ENCODE data around the gene BMP6.
"Not testable (repeated sequence)": the region's sequence is repeated elsewhere in the genome, so short reads cannot be mapped to it uniquely, and the experiment has no call there.

BMP6 gene

GRCh38 chr6:7813704-7814103, 87.8 kb downstream of the BMP6 start:
- DNase-seq = no peak
- no peak for ATAC-seq
- Mint-ChIP-seq H3K4me1 (no peaks in the 10 kb centered on the region), H3K27me3 (peaks cover 21% of the 10 kb centered on the region), H3K9me3 (no peaks in the 10 kb centered on the region), H3K4me3 (no peak overlapping the region), H3K27ac (no peak overlapping the region)

DNA sequence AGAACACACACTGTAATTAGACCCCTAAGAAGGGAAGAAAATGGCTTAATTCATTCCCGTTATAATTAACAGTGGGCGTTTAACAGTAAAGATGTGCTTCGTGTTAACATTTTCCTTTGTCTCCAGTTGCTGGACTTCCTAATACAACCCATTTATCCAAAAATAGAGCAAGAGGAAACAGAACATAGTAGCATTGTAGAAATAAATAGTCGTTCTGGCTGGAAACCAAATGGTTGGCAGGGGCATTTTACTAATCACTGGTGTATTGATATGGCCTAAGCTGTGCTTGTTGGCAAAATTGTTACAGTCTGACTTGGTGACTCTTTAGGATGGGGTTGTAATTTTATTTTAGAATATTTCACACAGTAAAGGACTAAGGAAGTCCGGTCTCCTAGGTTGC, 89.8 kb downstream of the BMP6 start:
- H3K4me1 Mint-ChIP-seq = no peaks in the 10 kb centered on the region
- peaks cover 13% of the 10 kb centered on the region for H3K27me3 Mint-ChIP-seq
- H3K9me3 Mint-ChIP-seq = no peaks in the 10 kb centered on the region
- no peak overlapping the region for H3K4me3 Mint-ChIP-seq
- H3K27ac Mint-ChIP-seq = no peak overlapping the region
- DNase-seq = no peak
- no peak for ATAC-seq

GRCh38 chr6:7817184-7817583, 91.3 kb downstream of the BMP6 start:
- ATAC-seq = not testable (repeated sequence)

DNA sequence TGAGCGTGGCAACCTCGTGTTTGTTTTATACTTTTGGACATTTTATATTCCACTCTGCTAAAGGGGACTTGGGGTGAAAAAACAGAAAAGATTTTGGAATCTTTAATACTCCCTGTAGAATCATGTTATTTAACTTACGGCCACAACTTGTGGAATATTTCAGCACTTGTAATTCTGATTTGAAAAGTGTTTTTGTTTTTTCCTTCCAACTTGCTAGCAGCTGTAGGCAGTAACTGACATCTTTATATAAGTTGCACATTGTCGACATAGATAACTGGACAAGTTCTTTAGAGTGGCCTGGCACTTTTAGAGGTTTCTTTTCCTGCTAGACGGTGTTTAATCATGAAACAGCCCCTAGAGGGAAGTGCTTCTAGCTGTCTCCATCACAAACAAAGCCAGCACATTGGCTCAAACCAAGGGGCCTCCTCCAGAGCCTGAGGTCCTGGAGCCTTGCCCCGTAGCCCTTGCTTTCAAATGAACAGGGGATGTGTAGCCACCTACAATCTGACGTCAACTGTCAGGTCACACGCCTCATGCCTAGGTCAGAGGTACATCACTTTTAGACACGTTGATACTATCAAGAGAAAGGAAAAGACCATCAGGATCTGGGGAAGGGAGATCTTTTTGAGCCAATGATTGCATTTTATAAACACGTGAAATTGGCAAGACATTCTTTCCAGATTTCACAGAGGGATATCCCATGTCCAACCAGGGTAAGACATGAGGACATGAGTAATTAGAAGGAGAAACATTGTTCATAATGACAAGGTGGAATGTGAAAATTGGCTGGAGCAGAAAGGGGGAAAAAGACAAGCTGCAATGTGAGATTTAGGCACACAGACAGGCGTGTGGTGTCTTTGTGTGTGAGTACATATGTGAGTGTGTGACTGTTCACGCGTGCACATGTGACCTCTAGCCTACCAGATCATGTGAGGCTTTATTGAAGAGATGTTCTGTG, 92.6 kb downstream of the BMP6 start:
- no peaks in the 10 kb centered on the region for H3K9me3 Mint-ChIP-seq
- ATAC-seq (no peak), DNase-seq (no peak)
- H3K4me1 Mint-ChIP-seq = no peaks in the 10 kb centered on the region
- no peak overlapping the region for H3K4me3 Mint-ChIP-seq
- no peak overlapping the region for H3K27ac Mint-ChIP-seq
- peaks cover 27% of the 10 kb centered on the region for H3K27me3 Mint-ChIP-seq

More at GRCh38 chr6:7817184-7817583, 91.3 kb downstream of the BMP6 start:
- H3K27ac Mint-ChIP-seq, H3K4me1 Mint-ChIP-seq, DNase-seq, H3K9me3 Mint-ChIP-seq, H3K4me3 Mint-ChIP-seq: not testable (repeated sequence)
- H3K27me3 Mint-ChIP-seq = peaks cover 13% of the 10 kb centered on the region

DNA sequence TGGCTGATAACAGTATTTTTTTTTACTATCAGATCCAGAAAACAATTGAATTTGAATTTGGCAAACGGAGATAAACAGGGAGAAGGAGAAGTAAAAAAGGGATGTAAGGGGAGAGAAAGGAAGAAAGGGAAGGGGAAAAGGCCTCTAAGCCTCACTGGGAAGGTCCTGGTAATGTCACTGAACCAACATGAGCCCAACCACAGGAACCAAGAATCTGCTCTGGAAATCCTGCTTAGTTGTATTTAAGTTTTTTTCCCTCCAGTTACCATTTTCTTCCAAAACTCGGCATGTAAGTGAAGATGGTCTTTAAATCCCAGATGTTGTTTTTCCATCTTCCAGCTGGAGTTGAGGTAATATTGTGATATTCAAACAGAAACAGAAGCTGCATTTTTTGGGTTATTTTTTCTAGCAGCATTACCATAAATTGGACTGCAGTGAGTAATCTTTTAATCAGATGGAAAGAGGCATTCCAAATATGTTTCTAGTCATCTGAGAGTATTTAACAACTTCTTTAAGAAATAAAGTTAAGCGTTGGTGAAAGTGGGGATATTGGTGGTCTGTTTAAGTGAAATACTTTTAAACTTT, 93.6 kb downstream of the BMP6 start:
- Mint-ChIP-seq H3K27ac (no peak overlapping the region), H3K4me1 (no peaks in the 10 kb centered on the region), H3K9me3 (no peaks in the 10 kb centered on the region), H3K4me3 (no peak overlapping the region), H3K27me3 (peaks cover 31% of the 10 kb centered on the region)
- ATAC-seq = no peak
- no peak for DNase-seq

DNA sequence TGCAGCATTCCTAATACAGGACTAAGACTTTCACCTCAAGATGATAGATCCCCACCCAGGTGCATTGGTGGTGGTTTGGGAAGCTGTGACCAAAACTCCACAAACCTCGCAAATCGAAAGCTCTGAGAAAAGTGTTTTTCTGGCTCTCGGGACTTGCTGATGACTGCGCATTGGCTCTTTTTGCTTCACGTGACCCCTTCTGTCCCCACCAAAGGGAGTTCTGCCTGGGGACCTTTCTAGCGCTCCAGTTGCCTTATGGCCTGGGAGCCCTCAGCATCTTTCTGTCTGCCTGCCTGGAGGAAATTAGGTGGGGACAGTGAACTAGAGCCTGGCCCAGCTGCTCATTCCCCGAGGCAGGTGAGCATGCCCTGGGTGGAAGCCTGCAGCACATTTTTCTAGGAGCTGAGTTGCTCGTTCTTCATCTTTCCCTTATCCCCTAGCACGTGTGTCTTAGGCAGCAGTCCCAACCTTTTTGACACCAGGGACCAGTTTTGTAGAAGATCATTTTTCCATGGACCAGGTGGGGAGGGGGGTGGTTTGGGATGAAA, 94.5 kb downstream of the BMP6 start:
- H3K27me3 Mint-ChIP-seq = peaks cover 33% of the 10 kb centered on the region
- no peak overlapping the region for H3K27ac Mint-ChIP-seq
- no peak for ATAC-seq
- no peaks in the 10 kb centered on the region for H3K4me1 Mint-ChIP-seq
- H3K9me3 Mint-ChIP-seq = no peaks in the 10 kb centered on the region
- DNase-seq = no peak
- H3K4me3 Mint-ChIP-seq = no peak overlapping the region

GRCh38 chr6:7821426-7821825, 95.5 kb downstream of the BMP6 start:
- DNase-seq (no peak), ATAC-seq (no peak)
- H3K27ac Mint-ChIP-seq = no peak overlapping the region
- H3K9me3 Mint-ChIP-seq = no peaks in the 10 kb centered on the region
- no peak overlapping the region for H3K4me3 Mint-ChIP-seq
- H3K4me1 Mint-ChIP-seq = no peaks in the 10 kb centered on the region
- H3K27me3 Mint-ChIP-seq = peaks cover 34% of the 10 kb centered on the region

DNA sequence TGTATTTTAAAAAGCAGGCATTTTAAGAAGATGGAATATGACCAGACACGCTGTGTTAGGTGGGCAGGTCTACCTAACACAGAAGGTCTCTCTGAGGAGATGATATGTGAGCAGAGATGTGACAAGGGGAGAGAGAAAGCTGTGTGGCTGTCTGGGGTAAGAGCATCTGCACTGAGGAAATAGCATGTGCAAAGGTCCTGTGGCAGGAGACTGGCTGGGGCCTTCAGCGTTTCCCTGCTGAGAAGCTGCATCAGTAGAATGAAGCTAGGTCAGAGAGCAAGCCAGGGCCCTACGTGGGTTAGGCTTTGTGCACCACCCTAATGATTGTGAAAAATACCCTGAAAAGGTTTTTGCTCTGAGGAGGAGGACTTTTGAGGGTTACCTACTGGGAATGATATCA, 97.7 kb downstream of the BMP6 start:
- H3K9me3 Mint-ChIP-seq = no peaks in the 10 kb centered on the region
- H3K4me1 Mint-ChIP-seq = no peaks in the 10 kb centered on the region
- no peak overlapping the region for H3K4me3 Mint-ChIP-seq
- peaks cover 41% of the 10 kb centered on the region for H3K27me3 Mint-ChIP-seq
- ATAC-seq (no peak), DNase-seq (no peak)
- no peak overlapping the region for H3K27ac Mint-ChIP-seq

DNA sequence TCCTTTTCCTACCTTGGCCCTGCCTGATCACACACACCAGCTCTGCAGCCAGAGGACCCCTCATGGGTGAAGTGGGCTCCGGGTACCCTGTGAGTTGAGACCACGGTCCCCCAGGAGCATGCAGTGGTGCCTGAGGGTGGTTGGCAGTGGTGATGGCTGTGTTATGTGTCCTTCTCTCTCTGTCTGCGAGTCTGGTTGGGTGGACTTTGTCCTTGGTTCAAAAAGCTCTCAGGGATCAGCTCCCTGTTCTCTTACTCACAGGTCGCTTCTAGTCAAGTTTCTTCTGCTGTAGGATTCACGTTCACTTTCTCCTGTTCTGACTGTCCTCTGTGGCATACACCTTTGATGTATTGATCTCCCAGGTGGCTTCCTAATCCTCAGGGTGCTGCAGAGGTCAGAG, 100.1 kb downstream of the BMP6 start:
- no peak overlapping the region for H3K27ac Mint-ChIP-seq
- H3K4me1 Mint-ChIP-seq = no peaks in the 10 kb centered on the region
- DNase-seq (no peak), ATAC-seq (no peak)
- H3K9me3 Mint-ChIP-seq = peaks cover 8 to 12% of the 10 kb centered on the region in 2 donors
- no peak overlapping the region for H3K4me3 Mint-ChIP-seq
- peaks cover 55% of the 10 kb centered on the region for H3K27me3 Mint-ChIP-seq

DNA sequence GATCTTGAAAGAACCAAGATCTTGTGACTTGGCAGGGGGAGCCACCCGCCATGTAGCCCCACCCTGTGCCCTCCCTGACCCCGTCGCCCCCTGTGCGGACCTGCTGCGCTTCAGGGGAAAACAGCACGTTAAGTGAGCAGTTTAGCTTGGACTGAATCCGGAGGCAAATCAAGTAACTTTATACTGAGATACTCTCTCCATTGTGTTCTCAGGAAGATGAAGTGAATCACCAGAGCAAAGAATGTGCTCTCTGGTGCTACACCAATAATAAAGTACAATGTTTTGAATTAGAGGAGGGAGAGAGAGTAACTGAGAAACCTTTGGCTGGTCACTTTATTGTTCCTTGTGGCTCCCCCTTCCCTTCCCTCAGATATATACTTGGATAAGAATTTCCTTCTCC, 101.2 kb downstream of the BMP6 start:
- H3K4me3 Mint-ChIP-seq = no peak overlapping the region
- peaks cover 8 to 13% of the 10 kb centered on the region in 2 donors for H3K9me3 Mint-ChIP-seq
- peaks cover 59% of the 10 kb centered on the region for H3K27me3 Mint-ChIP-seq
- DNase-seq = no peak
- H3K4me1 Mint-ChIP-seq = no peaks in the 10 kb centered on the region
- no peak overlapping the region for H3K27ac Mint-ChIP-seq
- no peak for ATAC-seq

GRCh38 chr6:7828124-7828523, 102.2 kb downstream of the BMP6 start:
- no peaks in the 10 kb centered on the region for H3K4me1 Mint-ChIP-seq
- H3K27ac Mint-ChIP-seq = no peak overlapping the region
- ATAC-seq (no peak), DNase-seq (no peak)
- no peak overlapping the region for H3K4me3 Mint-ChIP-seq
- peaks cover 8 to 13% of the 10 kb centered on the region in 2 donors for H3K9me3 Mint-ChIP-seq
- peaks cover 58% of the 10 kb centered on the region for H3K27me3 Mint-ChIP-seq

DNA sequence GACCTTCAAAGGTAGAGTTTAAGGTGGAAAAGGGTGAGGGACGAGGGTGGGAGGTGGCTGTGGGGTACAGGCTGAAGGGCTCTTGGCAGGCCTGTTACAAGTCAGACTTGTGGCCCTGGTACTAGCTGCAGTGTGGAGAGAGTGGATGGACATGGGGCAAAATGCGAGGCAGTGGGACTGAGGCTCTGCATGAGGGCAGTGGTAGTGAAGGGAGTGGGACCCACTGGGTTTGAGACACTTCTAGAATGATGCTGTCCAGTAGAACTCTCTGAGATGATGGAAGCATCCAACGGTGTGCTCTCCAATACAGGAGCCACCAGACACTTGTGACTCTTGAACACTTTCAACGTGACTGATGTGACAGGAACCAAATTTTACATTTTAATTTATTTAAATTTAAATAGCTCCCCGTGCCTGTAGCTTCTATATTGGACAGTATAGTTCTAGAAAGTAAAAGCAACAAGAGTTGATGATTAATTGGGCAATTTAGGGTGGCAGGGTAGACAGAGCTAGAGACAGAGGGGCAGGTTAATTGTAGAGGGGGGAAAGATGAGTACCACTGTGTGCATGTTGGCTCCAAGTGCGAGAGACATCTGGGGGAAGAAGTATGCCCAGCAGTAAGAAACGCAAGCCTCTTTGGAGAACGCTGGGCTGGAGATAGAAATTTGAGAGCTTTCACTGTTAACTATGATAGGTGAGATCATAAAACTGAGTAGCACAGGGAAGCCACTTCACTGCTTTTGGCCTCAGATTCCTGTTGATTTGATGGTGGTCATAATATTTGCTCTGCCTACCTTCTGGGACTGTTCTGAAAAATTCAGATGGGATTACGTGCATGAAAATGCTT, 107.2 kb downstream of the BMP6 start:
- ATAC-seq (no peak), DNase-seq (no peak)
- H3K27ac Mint-ChIP-seq = no peak overlapping the region
- H3K27me3 Mint-ChIP-seq = peaks cover 35% of the 10 kb centered on the region
- H3K9me3 Mint-ChIP-seq = peaks cover 8 to 13% of the 10 kb centered on the region in 2 donors
- no peak overlapping the region for H3K4me3 Mint-ChIP-seq
- no peaks in the 10 kb centered on the region for H3K4me1 Mint-ChIP-seq

DNA sequence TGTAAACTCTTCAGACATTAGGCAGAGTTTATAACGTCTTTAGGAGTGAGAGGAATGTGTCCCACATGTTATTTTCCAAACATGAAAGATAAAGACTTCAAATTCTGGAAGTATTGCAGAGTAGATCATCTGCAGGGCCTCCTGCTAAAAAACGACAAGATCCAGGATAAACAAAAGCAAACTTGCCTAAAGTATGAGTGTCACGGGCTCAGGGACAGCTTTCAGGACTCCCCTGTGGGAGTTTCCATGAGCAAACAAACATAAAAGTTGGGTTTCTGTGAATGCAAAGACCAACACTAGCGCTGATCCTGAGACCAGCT, 107.8 kb downstream of the BMP6 start:
- no peak overlapping the region for H3K4me3 Mint-ChIP-seq
- peaks cover 8 to 13% of the 10 kb centered on the region in 2 donors for H3K9me3 Mint-ChIP-seq
- H3K27ac Mint-ChIP-seq = no peak overlapping the region
- peaks cover 35% of the 10 kb centered on the region for H3K27me3 Mint-ChIP-seq
- ATAC-seq (no peak), DNase-seq (no peak)
- no peaks in the 10 kb centered on the region for H3K4me1 Mint-ChIP-seq

GRCh38 chr6:7836371-7837026, 110.6 kb downstream of the BMP6 start:
- Mint-ChIP-seq H3K4me3 (no peak overlapping the region), H3K9me3 (no peaks in the 10 kb centered on the region), H3K4me1 (no peaks in the 10 kb centered on the region), H3K27ac (no peak overlapping the region), H3K27me3 (peaks cover 20% of the 10 kb centered on the region)
- ATAC-seq (no peak), DNase-seq (no peak)

- H3K9me3 Mint-ChIP-seq = no peaks in the 10 kb centered on the region
- no peak for DNase-seq
- no peak overlapping the region for H3K27ac Mint-ChIP-seq
- H3K4me1 Mint-ChIP-seq = no peaks in the 10 kb centered on the region
- peaks cover 24% of the 10 kb centered on the region for H3K27me3 Mint-ChIP-seq
- no peak overlapping the region for H3K4me3 Mint-ChIP-seq
- no peak for ATAC-seq
Observed at GRCh38 chr6:7841781-7842468, 116.0 kb downstream of the BMP6 start.
